Ramos (cell line): ENCODE measurements around the gene TMEM132A.

Source experiments
- in situ Hi-C: fragments of 300-500 bp; cut with MboI; formaldehyde crosslinking; loops from one replicate; pipeline ENCODE4 v1.14.3; 2022; ENCODE audit warnings: low sequenced_read_pairs; ENCODE audit not compliant: unreplicated experiment

Gene TMEM132A

GRCh38 chr11:60947700-60948099 is 23.4 kb downstream of the TMEM132A start:
- in situ Hi-C loops: no loop called here

GRCh38 chr11:60948250-60948649 is 24.0 kb downstream of the TMEM132A start:
- in situ Hi-C loops: no loop called here

GRCh38 chr11:60950024-60950423 is 25.8 kb downstream of the TMEM132A start:
- in situ Hi-C loops: no loop called here

- in situ Hi-C loops: no loop called here
Measured at GRCh38 chr11:60950933-60951605, 26.8 kb downstream of the TMEM132A start.

- in situ Hi-C loops: no loop called here
Measured at GRCh38 chr11:60951606-60951903, 27.3 kb downstream of the TMEM132A start.

- in situ Hi-C loops: no loop called here
Measured at GRCh38 chr11:60951904-60952741, 27.9 kb downstream of the TMEM132A start, which contains the start of gene SLC15A3. Gene SLC15A3, minus strand, starts transcription at chr11:60952176. Its CDS starts 625 bp downstream, at chr11:60951551.

- in situ Hi-C loops: no loop called here
Measured at GRCh38 chr11:60952742-60953170, 28.5 kb downstream of the TMEM132A start.

GRCh38 chr11:60953781-60954180 is 29.5 kb downstream of the TMEM132A start:
- in situ Hi-C loops: no loop called here

GRCh38 chr11:60954421-60954820 is 30.2 kb downstream of the TMEM132A start:
- in situ Hi-C loops: no loop called here

- in situ Hi-C loops: no loop called here
Measured at GRCh38 chr11:60955571-60955970, 31.3 kb downstream of the TMEM132A start.

- in situ Hi-C loops: no loop called here
Measured at GRCh38 chr11:60957188-60957587, 32.9 kb downstream of the TMEM132A start.

- in situ Hi-C loops: no loop called here
Measured at GRCh38 chr11:60959431-60959830, 35.2 kb downstream of the TMEM132A start.

GRCh38 chr11:60960405-60960804 is 36.1 kb downstream of the TMEM132A start:
- in situ Hi-C loops: no loop called here

GRCh38 chr11:60964801-60965200 is 40.5 kb downstream of the TMEM132A start:
- in situ Hi-C loops: no loop called here

- in situ Hi-C loops: no loop called here
Measured at GRCh38 chr11:60966890-60967289, 42.6 kb downstream of the TMEM132A start.

- in situ Hi-C loops: no loop called here
Measured at GRCh38 chr11:60968223-60968622, 44.0 kb downstream of the TMEM132A start.

- in situ Hi-C loops: no loop called here
Measured at GRCh38 chr11:60970369-60970774, 46.1 kb downstream of the TMEM132A start.

GRCh38 chr11:60970890-60971289 is 46.6 kb downstream of the TMEM132A start:
- in situ Hi-C loops: no loop called here

GRCh38 chr11:60971520-60971919 is 47.3 kb downstream of the TMEM132A start, which contains the start of gene CD6:
Gene CD6, plus strand, starts transcription at chr11:60971680. Its CDS starts 186 bp downstream, at chr11:60971866.
- in situ Hi-C loops: no loop called here

- in situ Hi-C loops: no loop called here
Measured at GRCh38 chr11:60972182-60973030, 48.1 kb downstream of the TMEM132A start.

- in situ Hi-C loops: no loop called here
Measured at GRCh38 chr11:60973699-60974098, 49.4 kb downstream of the TMEM132A start.
